GM12878 (cell line): ENCODE results near the gene CCDC127.

ENCODE experiments used
- CBX5 ChIP-seq: sonication (generic); IDR thresholded peaks from 2 replicates; pipeline ENCODE4 v1.6.1; 2016; ENCODE audit warnings: low read depth, moderate library complexity, mild to moderate bottlenecking, inconsistent platforms
- HDAC6 ChIP-seq: fragments of 200-600 bp; sonication (generic); IDR thresholded peaks from one replicate; pipeline ENCODE4 v1.8.0; 2017; ENCODE audit warnings: antibody characterized with exemption; ENCODE audit not compliant: unreplicated experiment
- POLR2A ChIP-seq: IDR thresholded peaks from 2 replicates; pipeline ENCODE4 v1.6.1; 2011; ENCODE audit warnings: low read depth, mild to moderate bottlenecking, low read length
- RELA ChIP-seq: fragments of 450-650 bp; IDR thresholded peaks from 2 replicates; pipeline ENCODE4 v1.8.0; 2014; ENCODE audit warnings: borderline replicate concordance; ENCODE audit not compliant: partially characterized antibody
- RFX5 ChIP-seq: IDR thresholded peaks from 2 replicates; pipeline ENCODE4 v1.6.1; 2011; ENCODE audit warnings: low read depth, low read length, improper control_type of control experiment

DNA sequence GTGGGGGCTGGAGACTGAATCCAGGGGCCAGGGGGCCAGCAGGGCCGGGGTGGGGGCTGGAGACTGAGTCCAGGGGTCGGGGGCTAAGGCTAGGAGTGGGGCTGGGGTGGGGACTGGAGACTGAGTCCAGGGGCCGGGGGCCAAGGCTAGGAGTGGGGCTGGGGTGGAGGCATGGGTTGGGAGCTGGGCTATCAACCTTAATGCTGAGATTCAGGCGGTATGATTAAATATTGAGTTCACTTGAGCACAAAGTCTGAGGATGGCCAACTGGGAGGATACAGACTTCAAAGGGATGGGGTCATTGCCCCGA is 43.7 kb downstream of the CCDC127 start:
- no peak for TF ChIP-seq POLR2A
- no peak for TF ChIP-seq CBX5
- no peak for TF ChIP-seq HDAC6
- no peak for TF ChIP-seq RELA
- no peak for TF ChIP-seq RFX5
